Ovary (tissue), 3 donors: Measurements from ENCODE around the gene COA7.

Experiments
- CTCF ChIP-seq, 3 donors: fragments of 450-650 bp in 2 of 3; fragments of 200-600 bp in 1 of 3; IDR thresholded peaks; one replicate each; pipeline versions ENCODE4 v1.5.1 to v1.8.0; 2016 to 2022; ENCODE audit warnings: antibody characterized with exemption in 3 of 3, mild to moderate bottlenecking in 1 of 3
- POLR2A ChIP-seq: fragments of 450-650 bp; IDR thresholded peaks from one replicate; pipeline ENCODE4 v1.6.1; 2017; ENCODE audit warnings: antibody characterized with exemption, mild to moderate bottlenecking, moderate library complexity
- donor health status: DM: no; HTN: no; CAD: no.

DNA sequence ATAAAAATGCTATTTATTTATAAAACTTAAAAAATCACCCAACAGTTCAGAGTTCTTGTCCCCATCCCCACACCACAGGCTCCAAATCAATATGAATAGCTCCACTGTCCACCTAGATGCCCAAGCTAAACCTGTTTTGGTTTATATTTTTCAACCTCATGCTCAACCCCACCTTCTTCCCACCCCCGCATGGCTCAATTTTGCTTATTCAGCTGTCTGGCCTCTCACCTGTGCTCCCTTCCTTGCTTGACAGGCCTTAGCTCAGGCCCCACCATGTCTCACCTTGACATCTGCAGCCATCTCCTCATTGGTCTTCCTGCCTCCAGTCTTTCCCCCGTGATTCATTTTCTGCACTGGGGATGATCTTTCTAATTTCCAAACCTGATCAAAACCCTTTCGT is 17.8 kb downstream of the COA7 start:
- TF ChIP-seq CTCF (IDR thresholded peaks at IDR 0.05) (no peak), POLR2A (no peak)
